WI38 (cell line): Measurements from ENCODE around the gene ZCCHC9.

Source experiments
- H3K4me3 ChIP-seq: 2 replicates; pipeline ENCODE4 v1.5.1; 2011; ENCODE audit warnings: low read depth, mild to moderate bottlenecking, control low read depth, low read length
- CTCF ChIP-seq: IDR thresholded peaks from 2 replicates; pipeline ENCODE4 v1.5.1; 2012; ENCODE audit warnings: low read depth, mild to moderate bottlenecking, control low read depth, low read length

Gene ZCCHC9

GRCh38 chr5:81359108-81359507 is 57.7 kb downstream of the ZCCHC9 start:
- no peak overlapping the region for H3K4me3 ChIP-seq
- no peak for TF ChIP-seq CTCF

- no peak overlapping the region for H3K4me3 ChIP-seq
- no peak for TF ChIP-seq CTCF
Measured at GRCh38 chr5:81359881-81360280, 58.5 kb downstream of the ZCCHC9 start.

- TF ChIP-seq CTCF = no peak
- H3K4me3 ChIP-seq = no peak overlapping the region
Measured at GRCh38 chr5:81360640-81361039, 59.3 kb downstream of the ZCCHC9 start.

- no peak for TF ChIP-seq CTCF
- H3K4me3 ChIP-seq = no peak overlapping the region
Measured at GRCh38 chr5:81361600-81361999, 60.2 kb downstream of the ZCCHC9 start.
